Right lobe of liver (tissue), 6 donors: ENCODE measurements around the gene CCN2. TPM values are rescaled to one million over a fixed set of nuclear protein-coding genes. Genes with fewer than 3 reads are reported as not detected.

Experiments
- ATAC-seq, 4 donors: fragments of 200-7000 bp; cut with Tn5 transposase; one replicate each; pipeline ENCODE4 v1.9.1; 2020; ENCODE audit warnings: mild to moderate bottlenecking in 4 of 4, moderate library complexity in 4 of 4
- DNase-seq, 3 donors: peaks; one replicate each; pipeline ENCODE4 v3.0.0-alpha.2; 2020
- H3K27ac ChIP-seq, 3 donors: fragments of 200-600 bp; one replicate each; pipeline ENCODE4 v1.8.0; 2022
- H3K27me3 ChIP-seq, 2 donors: fragments of 200-600 bp; one replicate each; pipeline ENCODE4 v1.8.0; 2022
- H3K36me3 ChIP-seq, 4 donors: fragments of 200-600 bp; sonication (generic) in 1 of 4; one replicate each; pipeline versions ENCODE4 v1.5.1 to v1.8.0; 2017 to 2022; ENCODE audit warnings: control low read depth in 1 of 4
- H3K4me1 ChIP-seq, 4 donors: fragments of 200-600 bp; sonication (generic) in 1 of 4; one replicate each; pipeline versions ENCODE4 v1.5.1 to v1.8.0; 2017 to 2022; ENCODE audit warnings: control low read depth in 1 of 4
- H3K4me3 ChIP-seq, 3 donors: fragments of 200-600 bp; one replicate each; pipeline ENCODE4 v1.8.0; 2022
- H3K9me3 ChIP-seq, 4 donors: fragments of 200-600 bp; sonication (generic) in 1 of 4; one replicate each; pipeline versions ENCODE4 v1.5.1 to v1.8.0; 2017 to 2022; ENCODE audit warnings: control low read depth in 1 of 4
- POLR2A ChIP-seq: fragments of 450-650 bp; IDR thresholded peaks from one replicate; pipeline ENCODE4 v1.6.1; 2017; ENCODE audit warnings: antibody characterized with exemption, mild to moderate bottlenecking
- WGBS: methylation state at CpG from one replicate; pipeline ENCODE4 v1.1.6; 2018; ENCODE audit warnings: low coverage, low lambda C conversion rate; ENCODE audit not compliant: insufficient coverage; ENCODE audit errors: missing lambda C conversion rate; 5-methylcytosine and 5-hydroxymethylcytosine counted together
- intact Hi-C, 2 donors: fragments of 100-400 bp; cut with DNase I; formaldehyde crosslinking; loops; one replicate each; pipeline versions ENCODE4 v1.11.2 to v1.14.1; 2022
- total RNA-seq, 6 experiments: library from RNA; depleted of rRNA in 2 of 6; stranded (reverse); fragments of >200 nt in 2 of 6; fragmentation: NEBNext Ultra II Directional in 3 of 6; extraction: Animal tissue kit (Norgen Biotek cat#: 25700) in 3 of 6; gene quantifications; one replicate each; pipeline versions ENCODE4 v1.1.0 to v1.2.4, GENCODE V29; 2016 to 2023
- TF ChIP-seq, protein P1 (sequence below), 4 donors: fragments of 200-600 bp in 3 of 4; fragments of 450-650 bp in 1 of 4; IDR thresholded peaks; one replicate each; pipeline versions ENCODE4 v1.5.1 to v1.8.0; 2016 to 2022; ENCODE audit warnings: antibody characterized with exemption in 4 of 4, mild to moderate bottlenecking in 2 of 4
- donor health status: DM: no; HTN: yes; CAD: no.
- donor health status: DM: no; HTN: no; CAD: no.
- donor health status: DM: no; HTN: no; CAD: no.
- donor health status: DM: no; HTN: yes; CAD: no.
- donor health status: DM: no; HTN: yes; CAD: no.

CCN2 gene
- total RNA-seq, 6 experiments from 2014 or later: 3.4 to 82.9 (median 54.3) TPM

DNA sequence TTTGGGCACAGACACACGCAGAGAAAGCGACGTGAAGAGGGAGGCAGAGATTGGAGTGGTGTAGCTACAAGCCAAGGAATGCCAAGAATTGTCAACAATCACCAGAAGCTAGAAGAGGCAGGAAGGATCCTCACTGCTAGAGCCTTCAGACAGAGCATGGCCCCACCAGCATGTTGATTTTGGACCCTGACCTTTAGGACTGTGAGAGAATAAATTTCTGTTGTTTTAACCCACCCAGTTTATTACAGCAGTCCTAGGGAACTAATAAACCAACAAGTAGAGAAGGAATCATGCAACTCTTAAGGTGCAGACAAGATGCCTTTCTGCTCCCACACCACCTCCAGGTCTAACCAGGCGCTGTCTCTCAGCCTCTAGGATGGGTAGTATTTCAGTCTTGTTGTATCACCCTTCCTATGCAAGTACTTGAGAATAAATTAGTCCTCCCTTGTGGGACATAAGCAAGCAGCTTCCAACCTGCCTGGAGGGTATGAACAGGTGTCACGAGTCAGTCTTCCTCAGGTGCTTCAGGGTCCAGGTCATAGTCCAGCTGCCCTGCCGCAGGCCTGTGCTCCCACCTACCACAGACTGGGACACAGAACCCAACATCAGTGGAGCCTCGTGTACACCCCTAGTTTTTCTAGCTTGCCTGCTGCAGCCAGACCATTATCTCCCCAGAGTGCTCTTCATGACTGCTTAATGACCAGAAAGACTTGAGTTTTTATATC lies 46.4 kb upstream of the CCN2 start:
- TF ChIP-seq, protein P1, sequence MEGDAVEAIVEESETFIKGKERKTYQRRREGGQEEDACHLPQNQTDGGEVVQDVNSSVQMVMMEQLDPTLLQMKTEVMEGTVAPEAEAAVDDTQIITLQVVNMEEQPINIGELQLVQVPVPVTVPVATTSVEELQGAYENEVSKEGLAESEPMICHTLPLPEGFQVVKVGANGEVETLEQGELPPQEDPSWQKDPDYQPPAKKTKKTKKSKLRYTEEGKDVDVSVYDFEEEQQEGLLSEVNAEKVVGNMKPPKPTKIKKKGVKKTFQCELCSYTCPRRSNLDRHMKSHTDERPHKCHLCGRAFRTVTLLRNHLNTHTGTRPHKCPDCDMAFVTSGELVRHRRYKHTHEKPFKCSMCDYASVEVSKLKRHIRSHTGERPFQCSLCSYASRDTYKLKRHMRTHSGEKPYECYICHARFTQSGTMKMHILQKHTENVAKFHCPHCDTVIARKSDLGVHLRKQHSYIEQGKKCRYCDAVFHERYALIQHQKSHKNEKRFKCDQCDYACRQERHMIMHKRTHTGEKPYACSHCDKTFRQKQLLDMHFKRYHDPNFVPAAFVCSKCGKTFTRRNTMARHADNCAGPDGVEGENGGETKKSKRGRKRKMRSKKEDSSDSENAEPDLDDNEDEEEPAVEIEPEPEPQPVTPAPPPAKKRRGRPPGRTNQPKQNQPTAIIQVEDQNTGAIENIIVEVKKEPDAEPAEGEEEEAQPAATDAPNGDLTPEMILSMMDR (IDR thresholded peaks at IDR 0.05): no peak
- TF ChIP-seq POLR2A: no peak

DNA sequence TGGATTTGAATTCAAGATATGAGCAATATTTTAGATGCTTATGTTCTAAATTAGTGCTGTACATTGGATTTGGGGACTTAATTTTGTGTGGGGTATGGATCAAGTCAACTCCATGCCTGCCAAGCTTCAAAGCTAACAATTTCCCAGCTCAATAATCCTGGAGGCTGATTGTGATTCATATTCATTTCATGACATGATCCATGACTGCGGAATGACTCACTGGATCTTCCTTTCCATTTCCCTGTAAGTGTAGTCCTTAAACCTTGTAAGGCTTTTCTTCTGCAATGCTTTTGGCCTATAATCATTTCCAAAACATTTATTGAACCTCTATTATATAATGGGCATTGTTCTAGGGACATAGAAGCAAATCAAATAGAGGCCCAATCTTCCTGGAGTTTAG lies 44.7 kb upstream of the CCN2 start:
- no peak for DNase-seq
- Histone ChIP-seq H3K27me3 (no peaks in the 10 kb centered on the region), H3K27ac (no peak overlapping the region), H3K4me3 (no peak overlapping the region), H3K36me3 (no peaks in the 10 kb centered on the region), H3K9me3 (no peaks in the 10 kb centered on the region), H3K4me1 (peaks cover 0 to 11% (median 0%) of the 10 kb centered on the region in 4 donors)
- TF ChIP-seq POLR2A: no peak
- TF ChIP-seq, protein P1 (IDR thresholded peaks at IDR 0.05): no peak
- intact Hi-C loops: no loop called here
- 92% methylated on average over 1 of the region's 1 CpG for WGBS
- ATAC-seq: peak in 1 of 4 donors; percentile 26

More for the DNA sequence above, 46.4 kb upstream of the CCN2 start:
- H3K27me3 ChIP-seq: no peaks in the 10 kb centered on the region
- DNase-seq: no peak
- H3K4me1 ChIP-seq: peaks cover 0 to 6% (median 0%) of the 10 kb centered on the region in 4 donors
- H3K36me3 ChIP-seq: no peaks in the 10 kb centered on the region
- peak in 3 of 4 donors; percentile 17 to 51 (median 28) for ATAC-seq
- H3K9me3 ChIP-seq: no peaks in the 10 kb centered on the region
- H3K27ac ChIP-seq: no peak overlapping the region
- intact Hi-C loops: no loop called here
- H3K4me3 ChIP-seq: no peak overlapping the region
- WGBS: 90% methylated on average over 4 of the region's 7 CpGs

DNA sequence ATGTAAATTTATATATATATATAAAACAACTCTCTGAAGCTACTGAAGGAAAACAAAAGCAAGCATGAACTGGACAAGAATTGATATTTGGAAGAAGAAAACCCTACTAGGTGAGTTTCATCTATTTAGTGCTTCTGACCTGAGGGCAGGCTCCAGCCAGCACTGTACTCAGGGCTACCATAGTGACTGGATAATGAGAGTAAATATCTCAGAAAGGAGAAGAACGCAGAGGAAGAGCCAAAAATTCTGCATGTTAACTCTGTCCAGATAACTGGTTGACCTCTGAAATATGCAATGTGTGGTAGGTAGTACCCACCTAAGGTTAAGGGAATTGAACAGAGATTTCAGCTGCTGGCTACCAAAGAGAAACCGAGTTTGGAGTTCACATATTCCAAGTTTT lies 41.4 kb upstream of the CCN2 start:
- Histone ChIP-seq H3K27me3 (no peaks in the 10 kb centered on the region), H3K36me3 (no peaks in the 10 kb centered on the region), H3K9me3 (no peaks in the 10 kb centered on the region), H3K4me1 (peaks cover 0 to 11% (median 0%) of the 10 kb centered on the region in 4 donors), H3K4me3 (no peak overlapping the region), H3K27ac (no peak overlapping the region)
- TF ChIP-seq POLR2A: no peak
- TF ChIP-seq, protein P1 (IDR thresholded peaks at IDR 0.05): no peak
- DNase-seq: no peak
- WGBS: 8% methylated on average over 2 of the region's 2 CpGs
- peak; percentile 40 to 83 (median 76) for ATAC-seq
- intact Hi-C loops: no loop called here

DNA sequence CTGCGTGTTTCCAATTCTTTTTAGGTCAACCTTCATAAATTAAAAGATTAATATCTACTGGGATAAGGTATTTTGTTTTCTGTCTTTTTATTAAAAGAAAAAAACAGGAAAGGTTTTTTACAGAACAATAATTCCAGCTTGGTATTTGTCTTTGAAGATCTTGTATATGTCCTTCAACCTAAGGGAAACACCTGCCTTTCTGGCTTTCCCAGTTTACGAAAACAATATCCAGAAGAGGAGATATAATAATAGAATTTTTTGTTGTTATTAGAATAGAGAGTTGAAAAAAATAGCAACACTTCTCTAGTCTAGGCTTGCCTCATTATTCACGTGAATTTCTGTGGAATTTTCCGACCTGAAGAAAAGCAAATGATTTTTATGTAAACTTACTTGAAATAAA lies 37.9 kb upstream of the CCN2 start:
- Histone ChIP-seq H3K36me3 (no peaks in the 10 kb centered on the region), H3K4me3 (no peak overlapping the region), H3K27me3 (no peaks in the 10 kb centered on the region), H3K9me3 (no peaks in the 10 kb centered on the region), H3K4me1 (peaks cover 0 to 11% (median 0%) of the 10 kb centered on the region in 4 donors), H3K27ac (no peak overlapping the region)
- intact Hi-C loops: no loop called here
- ATAC-seq (no peak), DNase-seq (no peak)
- TF ChIP-seq POLR2A: no peak
- TF ChIP-seq, protein P1 (IDR thresholded peaks at IDR 0.05): no peak
- 89% methylated on average over 4 of the region's 4 CpGs for WGBS
